ENCODE measurements around the gene DDR1.
A peak's percentile ranks its signal among the peaks of the same experiment; 100 is the strongest.

DNA sequence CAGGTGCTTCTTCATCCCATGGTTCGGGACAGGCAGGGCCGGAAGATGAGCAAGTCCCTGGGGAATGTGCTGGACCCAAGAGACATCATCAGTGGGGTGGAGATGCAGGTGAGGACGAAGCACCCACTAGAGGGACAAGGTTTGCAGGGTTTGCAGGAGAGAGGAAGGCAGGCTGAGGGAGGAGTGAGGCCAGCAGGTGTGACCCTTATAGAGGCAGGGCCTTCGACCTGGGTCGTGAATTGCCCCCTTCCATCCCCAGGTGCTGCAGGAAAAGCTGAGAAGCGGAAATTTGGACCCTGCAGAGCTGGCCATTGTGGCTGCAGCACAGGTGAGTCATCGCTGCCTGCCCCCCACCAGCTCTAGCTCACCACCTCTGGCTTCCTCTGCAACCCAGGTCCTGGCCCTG lies 38.1 kb downstream of the DDR1 start:
- peak in 1 of 6 experiments; percentile 8 for TF ChIP-seq CTCF (IDR thresholded peaks at IDR 0.05)
- TF ChIP-seq POLR2A (IDR thresholded peaks at IDR 0.05) = no peak
